ENCODE data around the gene ATXN10. TPM values are rescaled to one million over a fixed set of nuclear protein-coding genes. Genes with fewer than 3 reads are reported as not detected.
A peak's percentile ranks its signal among the peaks of the same experiment; 100 is the strongest.
"Not testable (repeated sequence)": the region's sequence is repeated elsewhere in the genome, so short reads cannot be mapped to it uniquely, and the experiment has no call there.

Gene ATXN10
- polyA plus RNA-seq, 4 donors = 283 to 328 (median 322) TPM

- no peak for DNase-seq (ENCODE audit: low read depth in 4 of 4, low spot score in 3 of 4)
Measured at GRCh38 chr22:45640941-45641621, 30.6 kb upstream of the ATXN10 start.

GRCh38 chr22:45642986-45643385 lies 28.6 kb upstream of the ATXN10 start:
- no peak for DNase-seq (ENCODE audit: low read depth in 4 of 4, low spot score in 3 of 4)

- DNase-seq (ENCODE audit: low read depth in 4 of 4, low spot score in 3 of 4) = no peak
Measured at GRCh38 chr22:45644714-45645113, 26.9 kb upstream of the ATXN10 start.

GRCh38 chr22:45645150-45645525 lies 26.5 kb upstream of the ATXN10 start:
- no peak for DNase-seq (ENCODE audit: low read depth in 4 of 4, low spot score in 3 of 4)

- peak in 2 of 4 donors; percentile 45 to 67 for DNase-seq (ENCODE audit: low read depth in 4 of 4, low spot score in 3 of 4)
Measured at GRCh38 chr22:45645526-45646414, 25.9 kb upstream of the ATXN10 start.

- no peak for DNase-seq (ENCODE audit: low read depth in 4 of 4, low spot score in 3 of 4)
Measured at GRCh38 chr22:45647532-45648225, 24.0 kb upstream of the ATXN10 start.

- no peak for DNase-seq (ENCODE audit: low read depth in 4 of 4, low spot score in 3 of 4)
Measured at GRCh38 chr22:45648301-45649117, 23.1 kb upstream of the ATXN10 start.

GRCh38 chr22:45649809-45650208 lies 21.8 kb upstream of the ATXN10 start:
- DNase-seq (ENCODE audit: low read depth in 4 of 4, low spot score in 3 of 4) = no peak

GRCh38 chr22:45650721-45651120 lies 20.9 kb upstream of the ATXN10 start:
- DNase-seq (ENCODE audit: low read depth in 4 of 4, low spot score in 3 of 4) = no peak

GRCh38 chr22:45651931-45652528 lies 19.6 kb upstream of the ATXN10 start:
- DNase-seq (ENCODE audit: low read depth in 4 of 4, low spot score in 3 of 4) = no peak

GRCh38 chr22:45656577-45656976 lies 15.1 kb upstream of the ATXN10 start:
- no peak for DNase-seq (ENCODE audit: low read depth in 4 of 4, low spot score in 3 of 4)

GRCh38 chr22:45657701-45658100 lies 13.9 kb upstream of the ATXN10 start:
- no peak for DNase-seq (ENCODE audit: low read depth in 4 of 4, low spot score in 3 of 4)

- no peak for DNase-seq (ENCODE audit: low read depth in 4 of 4, low spot score in 3 of 4)
Measured at GRCh38 chr22:45664136-45664646, 7.4 kb upstream of the ATXN10 start.

- DNase-seq (ENCODE audit: low read depth in 4 of 4, low spot score in 3 of 4) = no peak
Measured at GRCh38 chr22:45667486-45667885, 4.1 kb upstream of the ATXN10 start.

GRCh38 chr22:45670363-45670762 lies 1.3 kb upstream of the ATXN10 start:
- DNase-seq (ENCODE audit: low read depth in 4 of 4, low spot score in 3 of 4) = not testable (repeated sequence)

- no peak for DNase-seq (ENCODE audit: low read depth in 4 of 4, low spot score in 3 of 4)
Measured at GRCh38 chr22:45670981-45671782, 452 bp upstream of the ATXN10 start.

- DNase-seq (ENCODE audit: low read depth in 4 of 4, low spot score in 3 of 4) = no peak
Measured at GRCh38 chr22:45672564-45673481, 1.2 kb downstream of the ATXN10 start.
